SU-DHL-6 (cell line): ENCODE measurements around the gene SORCS2.

Experiments used
- H2AFZ ChIP-seq: fragments of 200-600 bp; sonication (generic); 2 replicates; pipeline ENCODE4 v1.6.1; 2014; ENCODE audit warnings: low read depth, mild to moderate bottlenecking, moderate library complexity, mixed read lengths, antibody characterized with exemption, low read length; ENCODE audit not compliant: severe bottlenecking
- H3F3A ChIP-seq: fragments of 200-600 bp; shearing (Covaris generic); 2 replicates; pipeline ENCODE4 v1.6.0; 2016; ENCODE audit warnings: antibody characterized with exemption, mild to moderate bottlenecking; ENCODE audit not compliant: insufficient read depth
- H3K27ac ChIP-seq: fragments of 200-600 bp; sonication (generic); 2 replicates; pipeline ENCODE4 v1.5.1; 2016; ENCODE audit warnings: low read depth, mild to moderate bottlenecking, low read length, moderate library complexity, mixed read lengths
- H3K27me3 ChIP-seq: fragments of 200-600 bp; sonication (generic), shearing (Covaris generic); 2 replicates; pipeline ENCODE4 v1.6.0; 2014; ENCODE audit warnings: mild to moderate bottlenecking, low read length
- H3K36me3 ChIP-seq: fragments of 200-600 bp; sonication (generic); 2 replicates; pipeline ENCODE4 v1.6.1; 2014; ENCODE audit warnings: mild to moderate bottlenecking, low read length, mixed read lengths
- H3K4me2 ChIP-seq: fragments of 300-600, 200-600 bp; shearing (Covaris generic), sonication (generic); 2 replicates; pipeline ENCODE4 v1.6.0; 2014; ENCODE audit warnings: low read length, low read depth, mild to moderate bottlenecking; ENCODE audit not compliant: poor library complexity, severe bottlenecking
- H3K4me3 ChIP-seq: fragments of 200-600 bp; sonication (generic); 2 replicates; pipeline ENCODE4 v1.5.1; 2014; ENCODE audit warnings: antibody characterized with exemption, low read length, mild to moderate bottlenecking, mixed read lengths; ENCODE audit not compliant: insufficient read depth, poor library complexity, severe bottlenecking
- H3K79me2 ChIP-seq: fragments of 200-600 bp; sonication (generic); 2 replicates; pipeline ENCODE4 v1.6.1; 2014; ENCODE audit warnings: mild to moderate bottlenecking, low read length, moderate library complexity; ENCODE audit not compliant: insufficient read depth
- H3K9ac ChIP-seq: fragments of 200-600 bp; sonication (generic); 2 replicates; pipeline ENCODE4 v1.7.0; 2014; ENCODE audit warnings: mild to moderate bottlenecking, low read length
- H3K9me2 ChIP-seq: fragments of 200-600 bp; sonication (generic); replicated peaks from 2 replicates; pipeline ENCODE4 v1.6.1; 2014; ENCODE audit warnings: low read length; ENCODE audit not compliant: insufficient read depth
- H3K9me3 ChIP-seq: fragments of 200-600 bp; sonication (generic); 2 replicates; pipeline ENCODE4 v1.6.1; 2014; ENCODE audit warnings: low read length, mixed read lengths; ENCODE audit not compliant: insufficient read depth
- H4K20me1 ChIP-seq: fragments of 200-600 bp; sonication (generic); 2 replicates; pipeline ENCODE4 v1.6.1; 2014; ENCODE audit warnings: low read depth, mild to moderate bottlenecking, antibody characterized with exemption, low read length, moderate library complexity, mixed read lengths
- CTCF ChIP-seq: fragments of 200-600 bp; sonication (generic); IDR thresholded peaks from one replicate; pipeline ENCODE4 v1.5.1; 2017; ENCODE audit warnings: antibody characterized with exemption, mild to moderate bottlenecking, low read length, moderate library complexity; ENCODE audit not compliant: insufficient read depth, poor library complexity, severe bottlenecking
- EZH2phosphoT487 ChIP-seq: fragments of 200-600 bp; sonication (generic), shearing (Covaris generic); conservative IDR thresholded peaks from 2 replicates; pipeline ENCODE4 v1.6.1; 2018; ENCODE audit warnings: mild to moderate bottlenecking, antibody characterized with exemption, low read length, moderate library complexity, mixed read lengths

The SORCS2 gene

DNA sequence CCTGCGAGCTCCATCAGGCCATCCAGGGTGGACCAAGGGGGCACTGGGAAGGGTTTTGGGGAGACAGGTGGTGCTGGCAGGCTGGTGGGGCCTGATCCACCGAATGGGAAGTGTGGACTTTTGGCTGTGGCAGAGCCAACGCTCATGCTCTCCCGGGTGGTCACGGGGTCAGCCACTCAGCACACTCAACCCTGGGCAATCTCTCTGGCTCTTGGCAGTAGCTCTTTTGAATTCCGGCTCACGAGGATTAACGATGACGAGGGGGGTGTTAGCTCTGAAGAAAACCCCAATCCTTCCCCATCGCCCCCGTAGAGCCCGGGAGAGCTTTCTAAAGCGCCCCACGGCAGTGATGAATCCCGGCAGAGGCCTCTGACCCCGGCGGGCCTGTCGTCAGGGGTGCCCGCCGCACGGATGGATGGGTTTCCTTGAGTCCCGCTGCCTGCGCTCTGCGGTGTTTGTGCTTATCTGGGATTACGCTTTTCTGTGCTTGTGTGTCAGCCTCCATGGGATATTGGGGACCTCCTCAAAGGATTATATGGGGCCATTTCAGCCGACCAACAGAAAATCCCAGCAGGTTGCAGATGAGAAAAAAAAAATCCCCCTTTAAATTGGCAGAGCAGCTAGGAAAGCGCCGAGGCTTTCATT lies 399.2 kb downstream of the SORCS2 start:
- H3K9me3 ChIP-seq: no peaks in the 10 kb centered on the region
- H3K79me2 ChIP-seq: no peaks in the 10 kb centered on the region
- H3K9me2 ChIP-seq: no peaks in the 10 kb centered on the region
- H3K27me3 ChIP-seq: no peaks in the 10 kb centered on the region
- no peaks in the 10 kb centered on the region for H3F3A ChIP-seq
- H3K9ac ChIP-seq: no peak overlapping the region
- H3K4me3 ChIP-seq: no peak overlapping the region
- H2AFZ ChIP-seq: no peak overlapping the region
- TF ChIP-seq EZH2phosphoT487 (no peak), CTCF (no peak)
- no peaks in the 10 kb centered on the region for H3K36me3 ChIP-seq
- no peaks in the 10 kb centered on the region for H4K20me1 ChIP-seq
- no peak overlapping the region for H3K27ac ChIP-seq
- no peak overlapping the region for H3K4me2 ChIP-seq

GRCh38 chr4:7593646-7594412 lies 401.5 kb downstream of the SORCS2 start:
- Histone ChIP-seq H3K27ac (no peak overlapping the region), H3K9me3 (no peaks in the 10 kb centered on the region), H2AFZ (no peak overlapping the region), H3K79me2 (no peaks in the 10 kb centered on the region), H3K36me3 (no peaks in the 10 kb centered on the region), H3K4me3 (no peak overlapping the region), H3K9me2 (no peaks in the 10 kb centered on the region), H3K4me2 (no peak overlapping the region), H3F3A (no peaks in the 10 kb centered on the region), H4K20me1 (no peaks in the 10 kb centered on the region), H3K27me3 (no peaks in the 10 kb centered on the region), H3K9ac (no peak overlapping the region)
- TF ChIP-seq EZH2phosphoT487: no peak
- TF ChIP-seq CTCF: no peak

- Histone ChIP-seq H3K9me2 (no peaks in the 10 kb centered on the region), H4K20me1 (no peaks in the 10 kb centered on the region), H3K36me3 (no peaks in the 10 kb centered on the region), H3K27ac (no peak overlapping the region), H3K79me2 (no peaks in the 10 kb centered on the region), H3F3A (no peaks in the 10 kb centered on the region), H3K4me3 (no peak overlapping the region), H3K27me3 (no peaks in the 10 kb centered on the region), H3K9ac (no peak overlapping the region), H3K9me3 (no peaks in the 10 kb centered on the region), H2AFZ (no peak overlapping the region), H3K4me2 (no peak overlapping the region)
- no peak for TF ChIP-seq EZH2phosphoT487
- no peak for TF ChIP-seq CTCF
These were observed 403.7 kb downstream of the SORCS2 start for GRCh38 chr4:7595934-7596461.
